Measurements from ENCODE around the gene OR2M4. TPM values are rescaled to one million over a fixed set of nuclear protein-coding genes. Genes with fewer than 3 reads are reported as not detected.

The OR2M4 gene
- total and polyA plus RNA-seq, 10 of the 15 experiments (the other 5 are each of a cell fraction or from before 2014, with no cell fraction given), result not detected

GRCh38 chr1:248194117-248194516, 37.1 kb upstream of the OR2M4 start (continued):
- TF ChIP-seq SREBF1 (IDR thresholded peaks at IDR 0.05; ENCODE audit: low read length) (no peak), RCOR1 (conservative IDR thresholded peaks at IDR 0.05; ENCODE audit: low read depth, low read length) (no peak), E4F1 (IDR thresholded peaks at IDR 0.05; ENCODE audit: borderline replicate concordance, partially characterized antibody) (no peak)

- intact Hi-C loops (cut with micrococcal nuclease; ENCODE audit: unreplicated experiment) (no loop called here), in situ Hi-C loops (cut with MboI) (no loop called here)
- BruUV-seq (replicated peaks), result no TSS peak
- no peak within 1 kb of the TSS for H2AFZ ChIP-seq (ENCODE audit: control insufficient read depth, low read depth, low read length)
- ChIA-PET SMC1A (ENCODE audit: uncharacterized antibody, unreplicated experiment) (no interaction called here), RAD21 (ENCODE audit: unreplicated experiment) (no interaction called here), POLR2A (no interaction called here), CTCF (no interaction called here)
- H3K79me2 ChIP-seq (ENCODE audit: control insufficient read depth, insufficient read depth, low read length), result no peaks in the 10 kb centered on the region
- FAIRE-seq (no peak), DNase-seq (ENCODE audit: low read depth, low spot score) (no peak), ATAC-seq (no peak)
- no peak within 1 kb of the TSS for H3K4me2 ChIP-seq (ENCODE audit: control insufficient read depth, insufficient read depth)
- H3K4me3 ChIP-seq, result no peak within 1 kb of the TSS
- H3K27me3 ChIP-seq (replicated peaks in 1 of 2; ENCODE audit: control insufficient read depth in 2 of 2, insufficient read depth in 2 of 2, low read length in 1 of 2), result no peaks in the 10 kb centered on the region
- H3K27ac ChIP-seq (ENCODE audit: control insufficient read depth, insufficient read depth), result no peak within 1 kb of the TSS
- WGBS (ENCODE audit: insufficient coverage, insufficient replicate concordance, low lambda C conversion rate, missing lambda C conversion rate), result 10% methylated on average over 4 of the region's 4 CpGs
- no peaks in the 10 kb centered on the region for H3K36me3 ChIP-seq (ENCODE audit: control insufficient read depth in 2 of 2, insufficient read depth in 2 of 2, low read length in 1 of 2)
- TF ChIP-seq JUND (IDR thresholded peaks at IDR 0.05; ENCODE audit: low read depth, low read length), result no peak
- TF ChIP-seq ZNF24 (IDR thresholded peaks at IDR 0.05), result no peak
- TF ChIP-seq HDGF (IDR thresholded peaks at IDR 0.05), result no peak
- no peak for TF ChIP-seq SIX5 (IDR thresholded peaks at IDR 0.05; ENCODE audit: low read depth, low read length, severe bottlenecking)
- no peak for TF ChIP-seq NR2C2 (IDR thresholded peaks at IDR 0.05; ENCODE audit: borderline replicate concordance, control insufficient read depth, insufficient read length, low read depth)
- TF ChIP-seq EZH2 (IDR thresholded peaks at IDR 0.05; ENCODE audit: borderline replicate concordance, control insufficient read depth, low read depth, low read length), result no peak
- TF ChIP-seq SMAD1 (IDR thresholded peaks at IDR 0.05; ENCODE audit: low read depth, partially characterized antibody), result no peak
- TF ChIP-seq KDM1A (IDR thresholded peaks at IDR 0.05; ENCODE audit: borderline replicate concordance), result no peak
- no peak for TF ChIP-seq YY1 (IDR thresholded peaks at IDR 0.05; ENCODE audit: low read depth, low read length)
- TF ChIP-seq SMC3 (IDR thresholded peaks at IDR 0.05; ENCODE audit: borderline replicate concordance, low read length), result no peak
- TF ChIP-seq IRF5 (IDR thresholded peaks at IDR 0.05; ENCODE audit: borderline replicate concordance), result no peak
- TF ChIP-seq IRF3 (IDR thresholded peaks at IDR 0.05), result no peak
- no peak for TF ChIP-seq RAD51 (IDR thresholded peaks at IDR 0.05)
- TF ChIP-seq BMI1 (IDR thresholded peaks at IDR 0.05; ENCODE audit: borderline replicate concordance), result no peak
- no peaks in the 10 kb centered on the region for H3K9me3 ChIP-seq (replicated peaks; ENCODE audit: control insufficient read depth, insufficient read depth, low read length)
- no peak within 1 kb of the TSS for H3K9ac ChIP-seq (ENCODE audit: control insufficient read depth, insufficient read depth, low read length)
- H4K20me1 ChIP-seq (ENCODE audit: control insufficient read depth, insufficient read depth), result no peaks in the 10 kb centered on the region
- no peaks in the 10 kb centered on the region for H3K4me1 ChIP-seq (ENCODE audit: control insufficient read depth, insufficient read depth, low read length)
These were observed 34.3 kb upstream of the OR2M4 start, which contains the start of gene OR2M3 for GRCh38 chr1:248196965-248197364. Gene OR2M3 (plus strand): TSS chr1:248197265. CDS start chr1:248203068, 5,803 bp downstream.
